Right lobe of liver (tissue), 4 donors: ENCODE data around the gene CHFR.

Source experiments
- POLR2A ChIP-seq: fragments of 450-650 bp; IDR thresholded peaks from one replicate; pipeline ENCODE4 v1.6.1; 2017; ENCODE audit warnings: antibody characterized with exemption, mild to moderate bottlenecking
- TF ChIP-seq, protein P1 (sequence below), 4 donors: fragments of 200-600 bp in 3 of 4; fragments of 450-650 bp in 1 of 4; IDR thresholded peaks; one replicate each; pipeline versions ENCODE4 v1.5.1 to v1.8.0; 2016 to 2022; ENCODE audit warnings: antibody characterized with exemption in 4 of 4, mild to moderate bottlenecking in 2 of 4
- donor health status: DM: no; HTN: no; CAD: no.
- donor health status: DM: no; HTN: no; CAD: no.
- donor health status: DM: no; HTN: yes; CAD: no.

DNA sequence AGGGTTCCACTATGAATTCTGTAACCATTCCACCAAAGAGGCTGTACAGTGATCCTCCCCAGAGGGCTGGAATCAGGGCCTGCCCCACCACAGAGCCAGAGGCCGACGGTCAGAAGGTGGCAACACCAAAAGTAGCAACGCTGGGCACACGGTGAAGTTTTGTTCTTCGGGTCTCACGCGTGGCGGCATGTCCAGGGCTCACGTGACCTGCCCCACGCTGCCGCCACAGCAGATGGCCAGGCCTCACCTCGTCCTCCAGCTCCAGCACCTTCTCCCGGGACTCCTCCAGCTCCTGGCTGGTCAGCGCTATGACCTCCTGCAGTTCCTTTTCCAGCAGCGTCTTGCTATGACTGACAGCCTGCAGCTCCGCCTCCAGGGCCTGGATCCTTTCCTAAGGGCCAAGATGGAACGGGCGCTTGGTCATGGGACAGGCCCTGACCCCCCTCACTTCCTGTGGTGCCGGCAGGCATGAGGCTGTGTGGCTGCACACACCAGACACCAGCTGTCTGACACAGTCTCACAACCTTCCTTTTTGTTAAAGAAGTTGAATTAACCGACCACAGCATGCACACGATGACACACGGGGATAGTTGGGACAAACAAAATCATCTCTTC lies 103.4 kb downstream of the CHFR start:
- TF ChIP-seq, protein P1, sequence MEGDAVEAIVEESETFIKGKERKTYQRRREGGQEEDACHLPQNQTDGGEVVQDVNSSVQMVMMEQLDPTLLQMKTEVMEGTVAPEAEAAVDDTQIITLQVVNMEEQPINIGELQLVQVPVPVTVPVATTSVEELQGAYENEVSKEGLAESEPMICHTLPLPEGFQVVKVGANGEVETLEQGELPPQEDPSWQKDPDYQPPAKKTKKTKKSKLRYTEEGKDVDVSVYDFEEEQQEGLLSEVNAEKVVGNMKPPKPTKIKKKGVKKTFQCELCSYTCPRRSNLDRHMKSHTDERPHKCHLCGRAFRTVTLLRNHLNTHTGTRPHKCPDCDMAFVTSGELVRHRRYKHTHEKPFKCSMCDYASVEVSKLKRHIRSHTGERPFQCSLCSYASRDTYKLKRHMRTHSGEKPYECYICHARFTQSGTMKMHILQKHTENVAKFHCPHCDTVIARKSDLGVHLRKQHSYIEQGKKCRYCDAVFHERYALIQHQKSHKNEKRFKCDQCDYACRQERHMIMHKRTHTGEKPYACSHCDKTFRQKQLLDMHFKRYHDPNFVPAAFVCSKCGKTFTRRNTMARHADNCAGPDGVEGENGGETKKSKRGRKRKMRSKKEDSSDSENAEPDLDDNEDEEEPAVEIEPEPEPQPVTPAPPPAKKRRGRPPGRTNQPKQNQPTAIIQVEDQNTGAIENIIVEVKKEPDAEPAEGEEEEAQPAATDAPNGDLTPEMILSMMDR (IDR thresholded peaks at IDR 0.05): no peak
- TF ChIP-seq POLR2A: no peak
